ENCODE data around the gene LIPG.

DNA sequence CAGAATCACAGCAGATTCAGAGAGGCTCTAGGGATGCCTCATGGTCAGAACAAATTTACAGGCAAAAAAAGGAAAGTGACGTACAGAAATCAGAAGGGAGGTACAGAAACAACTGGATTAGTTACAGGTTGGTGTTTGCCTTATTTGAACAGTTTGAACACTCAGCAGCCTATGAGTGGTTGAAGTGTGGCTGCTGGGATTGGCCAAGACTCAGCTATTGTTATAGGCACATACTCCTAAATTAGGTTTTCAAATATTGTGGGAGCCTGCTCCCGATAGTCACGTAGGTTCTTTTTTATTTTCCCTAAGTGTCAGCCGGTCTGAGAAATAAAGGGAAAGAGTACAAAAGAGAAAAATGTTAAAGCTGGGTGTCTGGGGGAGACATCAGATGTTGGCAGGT, 8.9 kb upstream of the LIPG start:
- TF ChIP-seq POLR2A (IDR thresholded peaks at IDR 0.05; ENCODE audit: low read length) (no peak), ESRRA (IDR thresholded peaks at IDR 0.05; ENCODE audit: borderline replicate concordance, low read length) (no peak), MAZ (IDR thresholded peaks at IDR 0.05; ENCODE audit: borderline replicate concordance, low read depth, low read length) (no peak)
- TF ChIP-seq, protein P1, sequence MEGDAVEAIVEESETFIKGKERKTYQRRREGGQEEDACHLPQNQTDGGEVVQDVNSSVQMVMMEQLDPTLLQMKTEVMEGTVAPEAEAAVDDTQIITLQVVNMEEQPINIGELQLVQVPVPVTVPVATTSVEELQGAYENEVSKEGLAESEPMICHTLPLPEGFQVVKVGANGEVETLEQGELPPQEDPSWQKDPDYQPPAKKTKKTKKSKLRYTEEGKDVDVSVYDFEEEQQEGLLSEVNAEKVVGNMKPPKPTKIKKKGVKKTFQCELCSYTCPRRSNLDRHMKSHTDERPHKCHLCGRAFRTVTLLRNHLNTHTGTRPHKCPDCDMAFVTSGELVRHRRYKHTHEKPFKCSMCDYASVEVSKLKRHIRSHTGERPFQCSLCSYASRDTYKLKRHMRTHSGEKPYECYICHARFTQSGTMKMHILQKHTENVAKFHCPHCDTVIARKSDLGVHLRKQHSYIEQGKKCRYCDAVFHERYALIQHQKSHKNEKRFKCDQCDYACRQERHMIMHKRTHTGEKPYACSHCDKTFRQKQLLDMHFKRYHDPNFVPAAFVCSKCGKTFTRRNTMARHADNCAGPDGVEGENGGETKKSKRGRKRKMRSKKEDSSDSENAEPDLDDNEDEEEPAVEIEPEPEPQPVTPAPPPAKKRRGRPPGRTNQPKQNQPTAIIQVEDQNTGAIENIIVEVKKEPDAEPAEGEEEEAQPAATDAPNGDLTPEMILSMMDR (IDR thresholded peaks at IDR 0.05), result no peak
- TF ChIP-seq, protein P2, sequence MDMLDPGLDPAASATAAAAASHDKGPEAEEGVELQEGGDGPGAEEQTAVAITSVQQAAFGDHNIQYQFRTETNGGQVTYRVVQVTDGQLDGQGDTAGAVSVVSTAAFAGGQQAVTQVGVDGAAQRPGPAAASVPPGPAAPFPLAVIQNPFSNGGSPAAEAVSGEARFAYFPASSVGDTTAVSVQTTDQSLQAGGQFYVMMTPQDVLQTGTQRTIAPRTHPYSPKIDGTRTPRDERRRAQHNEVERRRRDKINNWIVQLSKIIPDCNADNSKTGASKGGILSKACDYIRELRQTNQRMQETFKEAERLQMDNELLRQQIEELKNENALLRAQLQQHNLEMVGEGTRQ (IDR thresholded peaks at IDR 0.05), result no peak

All from A549 (cell line).